GM12892 (cell line): ENCODE data around the gene ABCB9.

Experiments used
- DNase-seq: peaks from one replicate; pipeline ENCODE4 v3.0.0; 2011; ENCODE audit not compliant: insufficient read length
- FAIRE-seq: peaks from 2 replicates; lab custom pipeline; 2011; peaks lifted over from hg19 to GRCh38; lab: Jason Lieb, UNC
- POLR2A ChIP-seq: IDR thresholded peaks from 2 replicates; pipeline ENCODE4 v1.6.1; 2011; ENCODE audit warnings: low read depth, low read length, control low read depth
- POLR2AphosphoS5 ChIP-seq: IDR thresholded peaks from 2 replicates; pipeline ENCODE4 v1.6.1; 2011; ENCODE audit warnings: low read depth, low read length, control low read depth
- TAF1 ChIP-seq: IDR thresholded peaks from 2 replicates; pipeline ENCODE4 v1.6.1; 2011; ENCODE audit warnings: low read depth, mild to moderate bottlenecking, control low read depth, low read length, borderline replicate concordance

ABCB9 gene

DNA sequence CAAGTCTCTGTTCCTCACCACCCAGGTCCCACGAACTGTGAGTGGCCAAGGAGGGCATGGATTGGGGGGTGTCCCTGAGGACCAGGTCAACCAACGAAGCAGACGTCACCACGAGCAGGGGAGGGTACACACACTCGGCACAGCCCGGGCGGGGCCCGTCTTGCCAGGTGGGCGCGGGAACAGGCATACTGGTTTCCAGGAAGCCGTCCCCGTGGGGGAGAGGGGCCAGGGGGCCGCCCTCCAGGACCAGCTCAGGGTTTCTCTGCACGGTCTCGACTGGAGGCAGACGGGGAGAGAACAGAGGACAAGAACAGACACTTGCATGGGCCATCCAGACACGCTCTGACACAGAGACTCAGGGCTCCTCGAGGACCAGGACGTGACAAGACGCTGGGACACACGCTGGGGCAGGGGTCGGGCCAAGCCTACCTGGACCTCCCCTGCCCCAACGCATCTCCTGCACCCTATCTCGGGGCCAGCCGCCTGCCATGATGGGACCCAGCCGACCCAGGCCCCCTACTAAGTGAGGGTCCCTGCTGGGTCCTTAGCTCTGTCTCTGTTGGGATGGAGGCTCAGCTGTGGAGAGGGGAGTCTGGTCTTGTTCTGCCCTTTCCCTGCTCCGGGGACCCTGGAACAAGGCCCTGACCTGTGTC, 25.5 kb upstream of the ABCB9 start:
- FAIRE-seq (no peak), DNase-seq (no peak)
- TF ChIP-seq POLR2AphosphoS5, result no peak
- no peak for TF ChIP-seq TAF1
- no peak for TF ChIP-seq POLR2A

DNA sequence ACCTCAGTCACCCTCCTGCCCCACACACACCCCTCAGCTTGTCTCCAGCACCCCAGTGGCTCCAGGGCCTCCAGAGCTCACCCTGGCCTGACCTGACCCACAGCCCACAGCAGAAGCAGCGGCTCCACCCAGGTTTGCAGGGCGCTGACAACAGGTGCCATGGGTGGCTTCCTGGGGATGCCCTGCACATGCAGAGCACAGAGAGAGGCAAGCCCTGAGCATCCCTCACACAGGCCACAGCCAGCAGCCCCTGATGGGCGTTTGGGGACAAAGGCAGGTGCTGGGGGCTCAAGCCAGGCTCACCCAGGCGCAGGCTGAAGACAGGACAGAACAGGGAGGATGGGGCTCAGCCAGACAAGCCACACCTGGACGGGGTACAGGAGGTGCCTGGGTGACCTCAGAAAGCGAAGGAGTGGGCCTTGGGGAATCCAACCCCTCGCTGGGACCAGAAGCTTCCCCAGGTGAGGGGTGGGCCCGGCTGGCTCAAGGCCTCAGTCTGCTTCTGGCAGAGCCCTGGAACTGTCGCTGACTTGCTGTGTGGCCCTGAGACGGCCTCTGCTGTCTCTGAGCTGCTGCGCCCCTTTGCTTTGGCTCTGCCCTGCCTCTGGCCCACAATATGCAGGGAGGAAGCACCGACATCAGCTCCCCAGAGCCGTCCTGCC, 24.8 kb upstream of the ABCB9 start:
- no peak for TF ChIP-seq POLR2A
- TF ChIP-seq TAF1, result no peak
- TF ChIP-seq POLR2AphosphoS5, result no peak
- no peak for FAIRE-seq
- DNase-seq, result no peak

DNA sequence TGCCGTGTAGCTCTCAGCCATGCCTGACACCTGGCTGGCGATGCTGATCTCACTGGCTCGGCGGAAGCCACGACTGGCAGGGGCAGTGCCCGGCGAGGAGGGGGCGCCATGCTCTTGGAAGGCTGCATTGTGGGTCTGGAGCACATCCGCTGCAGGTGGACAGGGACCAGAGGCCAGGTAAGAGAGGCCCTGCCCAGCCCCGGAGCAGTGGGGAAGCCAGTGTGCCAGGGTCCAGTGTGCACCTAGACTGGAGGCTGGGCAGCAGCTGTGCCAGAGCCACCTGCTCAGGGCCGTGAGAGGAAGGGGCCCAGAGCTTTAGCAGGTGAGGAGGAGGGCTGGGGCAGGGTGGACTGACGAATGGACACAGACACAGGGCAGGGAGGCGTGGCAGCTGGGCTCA, 24.3 kb upstream of the ABCB9 start:
- TF ChIP-seq TAF1 (no peak), POLR2AphosphoS5 (no peak), POLR2A (no peak)
- no peak for DNase-seq
- no peak for FAIRE-seq

GRCh38 chr12:122989874-122990419, 23.7 kb upstream of the ABCB9 start:
- DNase-seq (no peak), FAIRE-seq (no peak)
- TF ChIP-seq POLR2A (no peak), TAF1 (no peak), POLR2AphosphoS5 (no peak)

- DNase-seq (no peak), FAIRE-seq (no peak)
- TF ChIP-seq TAF1, result no peak
- TF ChIP-seq POLR2AphosphoS5, result no peak
- no peak for TF ChIP-seq POLR2A
Measured at GRCh38 chr12:122989225-122989839, 23.1 kb upstream of the ABCB9 start.

DNA sequence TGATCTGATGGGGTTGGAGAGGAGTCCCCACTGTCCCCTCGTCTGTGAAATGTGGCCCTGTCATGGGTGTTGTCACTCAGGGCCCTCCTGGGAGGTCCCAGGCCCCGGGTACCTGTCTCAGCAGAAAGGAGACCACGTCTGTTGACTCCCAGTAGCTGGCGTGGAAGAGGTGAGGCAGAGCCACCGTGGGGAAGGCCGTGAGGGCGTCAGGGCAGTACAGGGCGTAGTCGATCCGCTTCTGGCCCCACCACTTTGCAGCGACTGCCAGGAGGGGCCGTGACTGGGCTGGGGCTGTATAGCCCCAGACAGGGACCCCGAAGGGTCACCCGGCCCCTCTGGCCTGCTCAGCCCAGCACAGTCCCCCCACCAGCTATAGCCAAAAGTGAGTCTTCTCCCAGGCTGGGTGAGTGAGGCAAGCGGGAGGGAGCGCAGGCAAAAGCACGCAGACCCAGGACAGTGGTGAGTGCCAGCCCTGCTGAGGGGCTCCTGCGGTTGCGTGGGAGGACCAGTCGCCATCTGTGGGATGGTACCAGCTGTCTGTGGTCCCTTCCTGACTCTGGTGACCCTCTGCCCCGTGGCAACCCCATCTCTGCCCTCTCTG, 22.4 kb upstream of the ABCB9 start:
- DNase-seq (no peak), FAIRE-seq (no peak)
- TF ChIP-seq POLR2AphosphoS5 (no peak), POLR2A (no peak), TAF1 (no peak)

GRCh38 chr12:122988036-122988435, 21.8 kb upstream of the ABCB9 start:
- no peak for TF ChIP-seq TAF1
- FAIRE-seq, result no peak
- no peak for DNase-seq

- no peak for FAIRE-seq
- TF ChIP-seq POLR2AphosphoS5 (no peak), POLR2A (no peak), TAF1 (no peak)
- DNase-seq, result no peak
Measured at GRCh38 chr12:122987086-122987951, 21.1 kb upstream of the ABCB9 start.

GRCh38 chr12:122986258-122986871, 20.1 kb upstream of the ABCB9 start:
- DNase-seq (no peak), FAIRE-seq (no peak)

More at GRCh38 chr12:122986258-122986871, 20.1 kb upstream of the ABCB9 start:
- TF ChIP-seq TAF1 (no peak), POLR2AphosphoS5 (no peak), POLR2A (no peak)
